ENCODE results near the gene MYD88. TPM values are rescaled to one million over a fixed set of nuclear protein-coding genes. Genes with fewer than 3 reads are reported as not detected.
A peak's percentile ranks its signal among the peaks of the same experiment; 100 is the strongest.

The MYD88 gene
- polyA plus RNA-seq (2011; rRNA removed), result 32.4 and 47.0 TPM in 2 replicates
- 41.1 and 50.9 TPM in 2 replicates for polyA minus RNA-seq (2011; rRNA and poly(A)+ RNA removed)

- Histone ChIP-seq H3K4me3 (ENCODE audit: low read depth, low read length) (peak within 1 kb of the TSS; percentile 85), H3K9me3 (ENCODE audit: control insufficient read depth, insufficient read depth, low read length) (no peaks in the 10 kb centered on the region; the same call in 1 of the 2 replicates), H3K27ac (ENCODE audit: low read depth, low read length) (peak within 1 kb of the TSS; percentile 89), H3K27me3 (ENCODE audit: control insufficient read depth, insufficient read depth, low read length) (no peaks in the 10 kb centered on the region)
- ChIA-PET POLR2A (no interaction called here), CTCF (interaction anchor here (1.5 to 2.6 kb wide), 2 partner anchors 160 to 208 kb away, joined by 3 to 13 read pairs; partner anchors contain the start of gene XYLB)
- no peak for DNase-seq (ENCODE audit: low read depth, low spot score)
- TF ChIP-seq CTCF (IDR thresholded peaks at IDR 0.05; ENCODE audit: low read depth, low read length), result no peak; the same call in 1 of the 2 replicates
Measured at GRCh38 chr3:38138349-38139190, at the start of gene MYD88. MYD88 (plus strand) TSS chr3:38138661; CDS start chr3:38138701, 40 bp downstream.

GRCh38 chr3:38089163-38089562, 49.3 kb upstream of the MYD88 start:
- H3K9me3 ChIP-seq (ENCODE audit: control insufficient read depth, insufficient read depth, low read length), result no peaks in the 10 kb centered on the region; the same call in 1 of the 2 replicates
- no peak overlapping the region for H3K4me3 ChIP-seq (ENCODE audit: low read depth, low read length)
- CTCF ChIA-PET, result no interaction called here
- no peak overlapping the region for H3K27ac ChIP-seq (ENCODE audit: low read depth, low read length)
- DNase-seq (ENCODE audit: low read depth, low spot score), result no peak
- no peak for TF ChIP-seq CTCF (IDR thresholded peaks at IDR 0.05; ENCODE audit: low read depth, low read length)
- H3K27me3 ChIP-seq (ENCODE audit: control insufficient read depth, insufficient read depth, low read length), result peaks cover 15% of the 10 kb centered on the region
- POLR2A ChIA-PET, result no interaction called here

- H3K27ac ChIP-seq (ENCODE audit: low read depth, low read length), result no peak overlapping the region
- TF ChIP-seq CTCF (IDR thresholded peaks at IDR 0.05; ENCODE audit: low read depth, low read length), result no peak
- H3K27me3 ChIP-seq (ENCODE audit: control insufficient read depth, insufficient read depth, low read length), result peaks cover 21% of the 10 kb centered on the region
- ChIA-PET POLR2A (no interaction called here), CTCF (no interaction called here)
- no peak for DNase-seq (ENCODE audit: low read depth, low spot score)
- no peaks in the 10 kb centered on the region for H3K9me3 ChIP-seq (ENCODE audit: control insufficient read depth, insufficient read depth, low read length)
- H3K4me3 ChIP-seq (ENCODE audit: low read depth, low read length), result no peak overlapping the region
Measured at GRCh38 chr3:38090453-38090852, 48.0 kb upstream of the MYD88 start.

GRCh38 chr3:38094999-38095398, 43.5 kb upstream of the MYD88 start:
- POLR2A ChIA-PET, result no interaction called here
- H3K9me3 ChIP-seq (ENCODE audit: control insufficient read depth, insufficient read depth, low read length), result no peaks in the 10 kb centered on the region
- no peak overlapping the region for H3K4me3 ChIP-seq (ENCODE audit: low read depth, low read length)
- no peak for TF ChIP-seq CTCF (IDR thresholded peaks at IDR 0.05; ENCODE audit: low read depth, low read length)
- CTCF ChIA-PET, result no interaction called here
- peaks cover 26% of the 10 kb centered on the region for H3K27me3 ChIP-seq (ENCODE audit: control insufficient read depth, insufficient read depth, low read length)
- no peak overlapping the region for H3K27ac ChIP-seq (ENCODE audit: low read depth, low read length)
- DNase-seq (ENCODE audit: low read depth, low spot score), result no peak

Data from AG04450 (cell line).